ENCODE measurements around the gene DLG1. TPM values are rescaled to one million over a fixed set of nuclear protein-coding genes. Genes with fewer than 3 reads are reported as not detected.
"Not testable (repeated sequence)": the region's sequence is repeated elsewhere in the genome, so short reads cannot be mapped to it uniquely, and the experiment has no call there.

The DLG1 gene
- total and polyA plus RNA-seq, 7 donors, result 16.1 to 57.6 (median 51.3) TPM

GRCh38 chr3:197068077-197068476, 230.3 kb downstream of the DLG1 start:
- 91 to 98% (median 96%) methylated on average over 1 of the region's 1 CpG for WGBS, 3 donors
- DNase-seq, result no peak
- no peaks in the 10 kb centered on the region for H3K27me3 ChIP-seq (ENCODE audit: insufficient read depth in 3 of 3, low read length in 2 of 3)

GRCh38 chr3:197064771-197065170, 233.6 kb downstream of the DLG1 start:
- no peaks in the 10 kb centered on the region for H3K9me3 ChIP-seq
- H3K27ac ChIP-seq, result no peak overlapping the region
- H3K36me3 ChIP-seq (ENCODE audit: insufficient read depth in 1 of 2, low read depth in 1 of 2), result peaks cover 4 to 73% of the 10 kb centered on the region in 2 donors
- no peaks in the 10 kb centered on the region for H3K27me3 ChIP-seq (ENCODE audit: insufficient read depth in 3 of 3, low read length in 2 of 3)
- no peak for TF ChIP-seq CTCF (IDR thresholded peaks at IDR 0.05)
- ATAC-seq (no peak), DNase-seq (no peak)
- 93 to 98% (median 97%) methylated on average over 1 of the region's 1 CpG for WGBS, 3 donors
- intact Hi-C loops (cut with DNase I), result no loop called here
- no peak overlapping the region for H3K4me3 ChIP-seq
- no peaks in the 10 kb centered on the region for H3K4me1 ChIP-seq

More at GRCh38 chr3:197068077-197068476, 230.3 kb downstream of the DLG1 start:
- Histone ChIP-seq H3K27ac (no peak overlapping the region), H3K4me3 (no peak overlapping the region), H3K36me3 (ENCODE audit: insufficient read depth in 1 of 2, low read depth in 1 of 2) (peaks cover 0 to 45% of the 10 kb centered on the region in 2 donors), H3K9me3 (no peaks in the 10 kb centered on the region), H3K4me1 (no peaks in the 10 kb centered on the region)
- intact Hi-C loops (cut with DNase I), result no loop called here
- TF ChIP-seq CTCF (IDR thresholded peaks at IDR 0.05), result no peak
- no peak for ATAC-seq

- H3K36me3 ChIP-seq (ENCODE audit: insufficient read depth in 1 of 2, low read depth in 1 of 2), result peaks cover 4 to 92% of the 10 kb centered on the region in 2 donors
- ATAC-seq, result no peak
- H3K27me3 ChIP-seq (ENCODE audit: insufficient read depth in 3 of 3, low read length in 2 of 3), result no peaks in the 10 kb centered on the region
- no peaks in the 10 kb centered on the region for H3K9me3 ChIP-seq
- H3K4me3 ChIP-seq, result no peak overlapping the region
- TF ChIP-seq CTCF (IDR thresholded peaks at IDR 0.05), result no peak
- 78 to 82% (median 78%) methylated on average over 4 of the region's 4 CpGs for whole genome bisulfite sequencing, 3 donors
- no peak for DNase-seq
- no peaks in the 10 kb centered on the region for H3K4me1 ChIP-seq
- intact Hi-C loops (cut with DNase I), result no loop called here
- no peak overlapping the region for H3K27ac ChIP-seq
These were observed 236.0 kb downstream of the DLG1 start for GRCh38 chr3:197062446-197062845.

GRCh38 chr3:197051637-197052036, 246.8 kb downstream of the DLG1 start:
- H3K36me3 ChIP-seq (ENCODE audit: insufficient read depth in 1 of 2, low read depth in 1 of 2), result peaks cover 5 to 78% of the 10 kb centered on the region in 2 donors
- WGBS, 3 donors, result 94 to 97% (median 95%) methylated on average over 6 of the region's 6 CpGs
- DNase-seq; H3K4me3 ChIP-seq; H3K27me3 ChIP-seq (ENCODE audit: insufficient read depth in 3 of 3, low read length in 2 of 3); intact Hi-C loops (cut with DNase I); H3K27ac ChIP-seq; H3K9me3 ChIP-seq; ATAC-seq; H3K4me1 ChIP-seq: not testable (repeated sequence)

GRCh38 chr3:197050511-197050910, 247.9 kb downstream of the DLG1 start:
- 93 to 95% (median 94%) methylated on average over 2 of the region's 2 CpGs for WGBS, 3 donors

More at GRCh38 chr3:197050511-197050910, 247.9 kb downstream of the DLG1 start:
- no peak for ATAC-seq
- Histone ChIP-seq H3K4me1 (no peaks in the 10 kb centered on the region), H3K27ac (no peak overlapping the region), H3K4me3 (no peak overlapping the region), H3K27me3 (ENCODE audit: insufficient read depth in 3 of 3, low read length in 2 of 3) (no peaks in the 10 kb centered on the region), H3K9me3 (no peaks in the 10 kb centered on the region), H3K36me3 (ENCODE audit: insufficient read depth in 1 of 2, low read depth in 1 of 2) (peaks cover 5 to 78% of the 10 kb centered on the region in 2 donors)
- no peak for DNase-seq
- intact Hi-C loops (cut with DNase I), result no loop called here
- TF ChIP-seq CTCF (IDR thresholded peaks at IDR 0.05), result no peak

Data from psoas muscle (tissue), 8 donors.